ENCODE results near the gene PIK3CD. TPM values are rescaled to one million over a fixed set of nuclear protein-coding genes. Genes with fewer than 3 reads are reported as not detected.

PIK3CD gene
- total RNA-seq, 1 donor, result 14.1 TPM

- no peaks in the 10 kb centered on the region for H4K20me1 ChIP-seq (ENCODE audit: insufficient read depth, low read length)
- no peak overlapping the region for H3K4me3 ChIP-seq (ENCODE audit: insufficient read depth, low read length)
- no peaks in the 10 kb centered on the region for H3K4me1 ChIP-seq (ENCODE audit: insufficient read depth, low read length)
- no peaks in the 10 kb centered on the region for H3K9me3 ChIP-seq (ENCODE audit: low read depth, low read length)
- H3K79me2 ChIP-seq (ENCODE audit: insufficient read depth, low read length), result no peaks in the 10 kb centered on the region
- no peaks in the 10 kb centered on the region for H3K27me3 ChIP-seq (ENCODE audit: insufficient read depth, low read length)
- DNase-seq (ENCODE audit: insufficient read length, low spot score, missing footprints), result peak; percentile 89
- no peak overlapping the region for H2AFZ ChIP-seq (ENCODE audit: low read length)
- TF ChIP-seq CTCF (IDR thresholded peaks at IDR 0.05; ENCODE audit: extremely low read depth, low read depth, low read length), result no peak
- H3K27ac ChIP-seq (ENCODE audit: low read depth, low read length), result no peak overlapping the region
- peaks cover 14% of the 10 kb centered on the region for H3K36me3 ChIP-seq (ENCODE audit: insufficient read depth, low read length)
- no peak overlapping the region for H3K4me2 ChIP-seq (ENCODE audit: insufficient read depth, low read length)
Observed at GRCh38 chr1:9603766-9604753, 47.5 kb upstream of the PIK3CD start.

GRCh38 chr1:9604836-9605235 is 46.7 kb upstream of the PIK3CD start:
- Histone ChIP-seq H3K27ac (ENCODE audit: low read depth, low read length) (no peak overlapping the region), H3K4me2 (ENCODE audit: insufficient read depth, low read length) (no peak overlapping the region), H3K27me3 (ENCODE audit: insufficient read depth, low read length) (no peaks in the 10 kb centered on the region), H4K20me1 (ENCODE audit: insufficient read depth, low read length) (no peaks in the 10 kb centered on the region), H3K79me2 (ENCODE audit: insufficient read depth, low read length) (no peaks in the 10 kb centered on the region), H3K9me3 (ENCODE audit: low read depth, low read length) (no peaks in the 10 kb centered on the region), H3K4me1 (ENCODE audit: insufficient read depth, low read length) (no peaks in the 10 kb centered on the region), H3K4me3 (ENCODE audit: insufficient read depth, low read length) (no peak overlapping the region), H3K36me3 (ENCODE audit: insufficient read depth, low read length) (peaks cover 19% of the 10 kb centered on the region), H2AFZ (ENCODE audit: low read length) (no peak overlapping the region)
- TF ChIP-seq CTCF (IDR thresholded peaks at IDR 0.05; ENCODE audit: extremely low read depth, low read depth, low read length), result no peak
- peak; percentile 78 for DNase-seq (ENCODE audit: insufficient read length, low spot score, missing footprints)

GRCh38 chr1:9605946-9606455 is 45.5 kb upstream of the PIK3CD start:
- H3K4me3 ChIP-seq (ENCODE audit: insufficient read depth, low read length), result no peak overlapping the region
- H3K36me3 ChIP-seq (ENCODE audit: insufficient read depth, low read length), result peaks cover 22% of the 10 kb centered on the region
- no peaks in the 10 kb centered on the region for H3K79me2 ChIP-seq (ENCODE audit: insufficient read depth, low read length)
- no peak overlapping the region for H3K4me2 ChIP-seq (ENCODE audit: insufficient read depth, low read length)
- no peaks in the 10 kb centered on the region for H3K27me3 ChIP-seq (ENCODE audit: insufficient read depth, low read length)
- no peaks in the 10 kb centered on the region for H4K20me1 ChIP-seq (ENCODE audit: insufficient read depth, low read length)
- no peak for TF ChIP-seq CTCF (IDR thresholded peaks at IDR 0.05; ENCODE audit: extremely low read depth, low read depth, low read length)
- DNase-seq (ENCODE audit: insufficient read length, low spot score, missing footprints), result peak; percentile 53
- H3K9me3 ChIP-seq (ENCODE audit: low read depth, low read length), result no peaks in the 10 kb centered on the region
- no peak overlapping the region for H2AFZ ChIP-seq (ENCODE audit: low read length)
- H3K27ac ChIP-seq (ENCODE audit: low read depth, low read length), result no peak overlapping the region
- no peaks in the 10 kb centered on the region for H3K4me1 ChIP-seq (ENCODE audit: insufficient read depth, low read length)

GRCh38 chr1:9606458-9606857 is 45.1 kb upstream of the PIK3CD start:
- no peaks in the 10 kb centered on the region for H3K9me3 ChIP-seq (ENCODE audit: low read depth, low read length)
- H4K20me1 ChIP-seq (ENCODE audit: insufficient read depth, low read length), result no peaks in the 10 kb centered on the region
- no peaks in the 10 kb centered on the region for H3K4me1 ChIP-seq (ENCODE audit: insufficient read depth, low read length)
- H2AFZ ChIP-seq (ENCODE audit: low read length), result no peak overlapping the region
- no peak for TF ChIP-seq CTCF (IDR thresholded peaks at IDR 0.05; ENCODE audit: extremely low read depth, low read depth, low read length)
- peak; percentile 81 for DNase-seq (ENCODE audit: insufficient read length, low spot score, missing footprints)
- no peaks in the 10 kb centered on the region for H3K27me3 ChIP-seq (ENCODE audit: insufficient read depth, low read length)
- H3K4me2 ChIP-seq (ENCODE audit: insufficient read depth, low read length), result no peak overlapping the region
- H3K79me2 ChIP-seq (ENCODE audit: insufficient read depth, low read length), result no peaks in the 10 kb centered on the region
- no peak overlapping the region for H3K4me3 ChIP-seq (ENCODE audit: insufficient read depth, low read length)
- peaks cover 19% of the 10 kb centered on the region for H3K36me3 ChIP-seq (ENCODE audit: insufficient read depth, low read length)
- H3K27ac ChIP-seq (ENCODE audit: low read depth, low read length), result no peak overlapping the region

Measured in osteoblast (primary cell).